Activated CD4-positive, alpha-beta T cell treated with anti-CD3 and anti-CD28 coated beads for 36 hours (primary cell): ENCODE data around the gene FRRS1. TPM values are rescaled to one million over a fixed set of nuclear protein-coding genes. Genes with fewer than 3 reads are reported as not detected.

Source experiments
- ATAC-seq: fragments of 200-7000 bp; cut with Tn5 transposase; one replicate; pipeline ENCODE4 v1.10.0; 2021; ENCODE audit warnings: mild to moderate bottlenecking, moderate library complexity
- CTCF ChIA-PET: fragments of 350-600 bp; sonication (Branson Sonifier 250); formaldehyde crosslinking; loops from one replicate; lab custom pipeline; 2021; ENCODE audit warnings: antibody characterized with exemption; lab: Charles Lee
- POLR2A ChIA-PET: fragments of 350-600 bp; sonication (Branson Sonifier 250); formaldehyde crosslinking; loops from one replicate; lab custom pipeline; 2021; ENCODE audit warnings: antibody characterized with exemption, inconsistent platforms; lab: Charles Lee
- DNase-seq: peaks from one replicate; pipeline ENCODE4 v3.0.0-alpha.2; 2020
- H3K27ac Mint-ChIP-seq: one replicate; pipeline ENCODE4 v1.8.0; 2021; ENCODE audit warnings: mixed read lengths
- H3K27me3 Mint-ChIP-seq: one replicate; pipeline ENCODE4 v1.8.0; 2021; ENCODE audit warnings: mixed read lengths
- H3K36me3 Mint-ChIP-seq: one replicate; pipeline ENCODE4 v1.8.0; 2021; ENCODE audit warnings: low read depth, mixed read lengths
- H3K4me1 Mint-ChIP-seq: one replicate; pipeline ENCODE4 v1.8.0; 2021; ENCODE audit warnings: mixed read lengths
- H3K4me3 Mint-ChIP-seq: one replicate; pipeline ENCODE4 v1.8.0; 2021; ENCODE audit warnings: mild to moderate bottlenecking, moderate library complexity, mixed read lengths
- H3K9me3 Mint-ChIP-seq: one replicate; pipeline ENCODE4 v1.8.0; 2021; ENCODE audit warnings: low read depth, mixed read lengths
- intact Hi-C, 2 experiments: fragments of 100-400 bp; cut with DNase I in 1 of 2; cut with micrococcal nuclease in 1 of 2; formaldehyde crosslinking; loops; one replicate each; pipeline versions ENCODE4 v1.14.2 to v1.15.1; 2022 to 2024; cut with DNase I, micrococcal nuclease
- total RNA-seq, 2 experiments: library from RNA; stranded (reverse); gene quantifications; one replicate each; pipeline ENCODE4 v1.2.3, GENCODE V29; 2021

The FRRS1 gene
- total RNA-seq, 2 experiments from 2014 or later = 2.0 to 2.9 TPM

- no peaks in the 10 kb centered on the region for H3K9me3 Mint-ChIP-seq
- CTCF ChIA-PET = interaction anchor here (0.6 to 1.4 kb wide), 2 partner anchors 20 to 65 kb away, joined by 4 to 6 read pairs; no protein-coding TSS in a partner anchor
- peaks cover 20% of the 10 kb centered on the region for H3K4me1 Mint-ChIP-seq
- DNase-seq (no peak), ATAC-seq (peak; percentile 83)
- POLR2A ChIA-PET = no interaction called here
- H3K27me3 Mint-ChIP-seq = peaks cover 37% of the 10 kb centered on the region
- no peak overlapping the region for H3K27ac Mint-ChIP-seq
- H3K36me3 Mint-ChIP-seq = no peaks in the 10 kb centered on the region
- intact Hi-C loops = no loop called here
- no peak overlapping the region for H3K4me3 Mint-ChIP-seq
Observed at GRCh38 chr1:99786751-99787501, 20.5 kb upstream of the FRRS1 start.

GRCh38 chr1:99784809-99785255 is 18.4 kb upstream of the FRRS1 start:
- Mint-ChIP-seq H3K36me3 (no peaks in the 10 kb centered on the region), H3K4me1 (peaks cover 20% of the 10 kb centered on the region), H3K4me3 (no peak overlapping the region), H3K27me3 (peaks cover 44% of the 10 kb centered on the region), H3K27ac (no peak overlapping the region), H3K9me3 (no peaks in the 10 kb centered on the region)
- ATAC-seq (no peak), DNase-seq (no peak)
- CTCF ChIA-PET = interaction anchor here (0.8 kb wide), 1 partner anchor 20 kb away, joined by 5 read pairs; no protein-coding TSS in a partner anchor
- intact Hi-C loops = loop anchor here in 1 of 2 experiments (2.0 kb wide), 1 partner anchor 32 kb away; no protein-coding TSS in a partner anchor
- POLR2A ChIA-PET = no interaction called here

DNA sequence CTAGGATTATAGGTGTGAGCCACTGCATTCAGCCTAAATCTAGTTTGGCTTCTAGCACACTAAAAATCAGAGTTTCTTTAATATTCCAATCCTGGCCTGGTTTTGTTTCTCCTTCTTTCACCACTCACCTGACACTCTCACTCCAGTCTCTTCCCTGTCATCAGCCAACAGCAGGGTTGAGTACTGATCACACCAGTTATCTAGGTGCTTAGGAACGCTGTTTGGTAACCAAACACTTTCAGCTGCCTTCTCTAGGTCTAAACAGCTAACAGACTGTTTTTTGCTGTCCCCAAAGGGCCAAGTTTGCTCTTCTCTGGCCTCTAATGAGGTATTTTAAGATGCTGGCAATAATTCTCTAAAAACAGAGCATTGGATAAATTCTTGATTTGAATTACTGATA is 17.7 kb upstream of the FRRS1 start:
- ATAC-seq (no peak), DNase-seq (no peak)
- H3K27ac Mint-ChIP-seq = no peak overlapping the region
- intact Hi-C loops = loop anchor here in 1 of 2 experiments (2.0 kb wide), 1 partner anchor 31 kb away; no protein-coding TSS in a partner anchor
- H3K4me3 Mint-ChIP-seq = no peak overlapping the region
- H3K27me3 Mint-ChIP-seq = peaks cover 44% of the 10 kb centered on the region
- peaks cover 20% of the 10 kb centered on the region for H3K4me1 Mint-ChIP-seq
- CTCF ChIA-PET = no interaction called here
- H3K9me3 Mint-ChIP-seq = no peaks in the 10 kb centered on the region
- POLR2A ChIA-PET = no interaction called here
- H3K36me3 Mint-ChIP-seq = no peaks in the 10 kb centered on the region

GRCh38 chr1:99782920-99783319 is 16.5 kb upstream of the FRRS1 start:
- intact Hi-C loops = no loop called here
- Mint-ChIP-seq H3K4me1 (peaks cover 20% of the 10 kb centered on the region), H3K4me3 (no peak overlapping the region), H3K27me3 (peaks cover 38% of the 10 kb centered on the region), H3K36me3 (no peaks in the 10 kb centered on the region), H3K9me3 (no peaks in the 10 kb centered on the region), H3K27ac (no peak overlapping the region)
- ATAC-seq (no peak), DNase-seq (no peak)
- CTCF ChIA-PET = no interaction called here
- POLR2A ChIA-PET = no interaction called here

DNA sequence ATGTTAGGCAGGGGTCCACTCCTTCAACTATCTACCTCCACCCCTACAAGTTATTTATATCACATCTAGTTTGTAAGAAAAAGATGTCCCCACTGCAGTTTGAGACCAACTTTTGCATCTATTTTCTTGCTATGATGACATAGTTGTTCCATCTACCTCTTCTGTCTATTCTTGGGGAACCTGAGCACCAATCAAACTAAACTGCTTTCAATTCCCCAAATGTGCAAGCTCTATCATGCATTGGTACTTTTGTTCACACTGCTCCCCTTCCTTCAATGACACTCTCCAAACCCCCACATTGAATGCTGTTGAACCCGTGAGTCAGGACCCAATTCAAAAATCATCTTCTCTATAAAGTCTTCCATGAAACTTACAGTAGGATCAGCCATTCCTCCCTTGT is 16.0 kb upstream of the FRRS1 start:
- POLR2A ChIA-PET = no interaction called here
- H3K27me3 Mint-ChIP-seq = peaks cover 39% of the 10 kb centered on the region
- intact Hi-C loops = no loop called here
- DNase-seq (no peak), ATAC-seq (no peak)
- no peak overlapping the region for H3K4me3 Mint-ChIP-seq
- no peak overlapping the region for H3K27ac Mint-ChIP-seq
- CTCF ChIA-PET = interaction anchor here (0.6 kb wide), 1 partner anchor 115 kb away, joined by 3 read pairs; no protein-coding TSS in a partner anchor
- peaks cover 20% of the 10 kb centered on the region for H3K4me1 Mint-ChIP-seq
- H3K9me3 Mint-ChIP-seq = no peaks in the 10 kb centered on the region
- H3K36me3 Mint-ChIP-seq = no peaks in the 10 kb centered on the region

- no peak for ATAC-seq
- Mint-ChIP-seq H3K4me3 (no peak overlapping the region), H3K27me3 (peaks cover 39% of the 10 kb centered on the region), H3K36me3 (no peaks in the 10 kb centered on the region), H3K9me3 (no peaks in the 10 kb centered on the region), H3K4me1 (peaks cover 18% of the 10 kb centered on the region), H3K27ac (no peak overlapping the region)
- no peak for DNase-seq
- intact Hi-C loops = no loop called here
- CTCF ChIA-PET = interaction anchor here (0.6 kb wide), 1 partner anchor 116 kb away, joined by 3 read pairs; no protein-coding TSS in a partner anchor
- POLR2A ChIA-PET = interaction anchor here (0.5 kb wide), 1 partner anchor 47 kb away, joined by 6 read pairs; no protein-coding TSS in a partner anchor
Observed at GRCh38 chr1:99781798-99782197, 15.4 kb upstream of the FRRS1 start.

DNA sequence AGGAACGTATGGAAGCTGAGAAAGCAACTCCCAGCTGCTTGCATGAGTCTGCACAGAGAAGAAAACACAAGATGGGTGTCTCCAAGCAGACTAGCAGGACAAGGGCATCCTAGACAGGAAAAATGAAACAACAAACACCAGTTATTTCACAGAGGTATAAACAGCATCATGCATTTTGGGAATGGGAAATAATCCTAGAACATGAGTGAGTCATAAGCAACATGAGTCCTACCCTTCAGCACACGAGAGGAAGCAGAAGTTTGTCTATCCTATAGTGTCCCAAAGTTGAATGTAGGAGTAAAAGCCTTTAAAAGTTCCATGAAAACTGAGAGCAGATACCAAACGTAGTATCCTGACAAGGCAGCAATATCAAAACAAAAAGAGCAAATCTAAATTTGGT is 11.3 kb upstream of the FRRS1 start:
- ATAC-seq = no peak
- no peaks in the 10 kb centered on the region for H3K36me3 Mint-ChIP-seq
- H3K4me1 Mint-ChIP-seq = no peaks in the 10 kb centered on the region
- intact Hi-C loops = no loop called here
- no peak overlapping the region for H3K4me3 Mint-ChIP-seq
- H3K9me3 Mint-ChIP-seq = no peaks in the 10 kb centered on the region
- DNase-seq = no peak
- no peak overlapping the region for H3K27ac Mint-ChIP-seq
- POLR2A ChIA-PET = no interaction called here
- CTCF ChIA-PET = interaction anchor here (1.5 kb wide), 1 partner anchor 11 kb away, joined by 4 read pairs; the partner anchor contains the start of gene FRRS1
- peaks cover 30% of the 10 kb centered on the region for H3K27me3 Mint-ChIP-seq

DNA sequence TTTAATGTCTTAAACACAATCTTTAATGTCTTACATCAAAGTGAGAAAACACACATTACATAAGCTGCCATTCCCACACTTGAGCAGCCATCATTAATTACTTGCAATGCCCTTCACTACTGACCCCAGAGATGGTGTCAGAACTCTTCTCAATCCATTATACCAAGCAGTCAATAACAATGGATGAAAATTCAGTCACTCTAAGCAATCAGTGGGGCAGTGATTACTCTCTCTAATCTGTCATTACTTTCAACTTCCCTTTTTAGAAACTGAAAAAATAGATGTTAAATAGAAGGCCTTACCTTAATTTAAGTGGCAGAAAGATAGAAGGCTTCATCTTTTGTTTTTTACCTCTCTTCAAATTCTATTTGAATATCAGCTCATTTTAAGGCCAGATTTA is 9.7 kb upstream of the FRRS1 start:
- Mint-ChIP-seq H3K27me3 (peaks cover 18% of the 10 kb centered on the region), H3K4me1 (no peaks in the 10 kb centered on the region), H3K4me3 (no peak overlapping the region), H3K27ac (no peak overlapping the region), H3K36me3 (no peaks in the 10 kb centered on the region), H3K9me3 (no peaks in the 10 kb centered on the region)
- ATAC-seq (no peak), DNase-seq (no peak)
- intact Hi-C loops = no loop called here
- ChIA-PET CTCF (interaction anchor here (1.2 kb wide), 1 partner anchor 10 kb away, joined by 3 read pairs; the partner anchor contains the start of gene FRRS1), POLR2A (no interaction called here)

- ChIA-PET CTCF (no interaction called here), POLR2A (no interaction called here)
- DNase-seq = no peak
- Mint-ChIP-seq H3K27ac (no peak overlapping the region), H3K9me3 (no peaks in the 10 kb centered on the region), H3K27me3 (peaks cover 16% of the 10 kb centered on the region), H3K36me3 (no peaks in the 10 kb centered on the region), H3K4me3 (no peak overlapping the region), H3K4me1 (no peaks in the 10 kb centered on the region)
- ATAC-seq = no peak
- intact Hi-C loops = no loop called here
Observed at GRCh38 chr1:99772809-99773208, 6.4 kb upstream of the FRRS1 start.

DNA sequence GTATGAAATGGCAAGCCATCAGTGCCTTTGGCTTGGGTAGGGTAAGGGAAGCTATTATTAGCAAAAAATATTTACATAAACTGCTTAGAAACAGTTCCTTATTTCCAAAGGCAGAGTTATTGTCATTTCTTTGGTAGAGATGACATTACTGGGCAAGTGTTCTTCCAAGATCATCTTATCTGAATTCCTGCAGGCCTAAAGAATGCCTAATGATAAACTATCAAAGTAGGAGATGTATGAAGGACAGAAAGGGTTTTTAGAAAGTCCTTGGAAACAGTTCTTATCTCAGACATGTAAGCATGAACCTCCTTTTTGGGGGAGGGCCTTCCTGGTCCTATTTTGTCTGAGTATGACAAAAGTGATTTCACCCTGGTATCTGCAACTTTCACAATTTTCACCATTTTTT is 5.1 kb upstream of the FRRS1 start:
- ATAC-seq (no peak), DNase-seq (no peak)
- Mint-ChIP-seq H3K4me3 (no peak overlapping the region), H3K9me3 (no peaks in the 10 kb centered on the region), H3K27ac (no peak overlapping the region), H3K4me1 (no peaks in the 10 kb centered on the region), H3K36me3 (no peaks in the 10 kb centered on the region), H3K27me3 (peaks cover 14% of the 10 kb centered on the region)
- POLR2A ChIA-PET = no interaction called here
- intact Hi-C loops = no loop called here
- CTCF ChIA-PET = interaction anchor here (0.6 kb wide), 1 partner anchor 271 kb away, joined by 3 read pairs; no protein-coding TSS in a partner anchor

DNA sequence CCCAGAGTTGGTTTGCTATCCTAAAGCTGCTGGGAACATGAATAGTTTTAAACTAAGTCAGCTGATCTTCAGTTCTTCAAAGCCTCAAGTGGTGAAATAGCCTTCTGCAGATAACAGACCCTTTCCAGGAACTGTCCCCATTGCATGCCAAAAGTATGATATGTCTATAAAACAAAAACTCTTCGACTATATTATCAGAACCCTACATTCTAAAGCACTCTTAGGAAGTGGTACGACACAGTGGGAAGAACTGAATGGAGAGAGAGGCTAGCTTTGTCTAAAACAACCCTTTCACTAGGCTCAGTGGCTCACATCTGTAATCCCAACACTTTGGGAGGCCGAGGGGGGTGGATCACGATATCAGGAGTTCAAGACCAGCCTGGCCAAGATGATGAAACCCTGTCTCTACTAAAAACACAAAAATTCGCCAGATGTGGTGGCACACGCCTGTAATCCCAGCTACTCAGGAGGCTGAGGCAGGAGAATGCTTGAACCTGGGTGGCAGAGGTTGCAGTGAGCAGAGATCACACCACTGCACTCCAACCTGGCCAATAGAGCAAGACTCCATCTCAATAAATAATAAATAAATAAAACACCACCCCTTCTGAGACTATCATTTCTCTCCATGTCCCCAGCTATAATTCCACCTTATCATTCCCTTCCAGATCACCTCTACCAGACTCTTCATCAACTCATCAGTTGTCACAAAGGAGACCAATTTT is 2.2 kb upstream of the FRRS1 start:
- ATAC-seq (no peak), DNase-seq (no peak)
- Mint-ChIP-seq H3K36me3 (no peaks in the 10 kb centered on the region), H3K9me3 (no peaks in the 10 kb centered on the region), H3K4me1 (no peaks in the 10 kb centered on the region), H3K4me3 (no peak overlapping the region), H3K27ac (no peak overlapping the region), H3K27me3 (peaks cover 11% of the 10 kb centered on the region)
- ChIA-PET POLR2A (no interaction called here), CTCF (interaction anchor here (0.7 kb wide), 1 partner anchor 402 kb away, joined by 3 read pairs; no protein-coding TSS in a partner anchor)
- intact Hi-C loops = no loop called here
